GM23338 (cell line): Measurements from ENCODE around the gene EML1. TPM values are rescaled to one million over a fixed set of nuclear protein-coding genes. Genes with fewer than 3 reads are reported as not detected.

Source experiments
- ATAC-seq: fragments of 200-7000 bp; cut with Tn5 transposase; 3 replicates; pipeline ENCODE4 v1.9.1; 2020
- DNase-seq: peaks from one replicate; pipeline ENCODE4 v3.0.0-alpha.2; 2015; ENCODE audit warnings: low spot score
- H2AFZ ChIP-seq: fragments of 200-600 bp; sonication (generic); 2 replicates; pipeline ENCODE4 v1.8.0; 2016; ENCODE audit warnings: antibody characterized with exemption, mild to moderate bottlenecking, moderate library complexity
- H3F3A ChIP-seq: fragments of 200-600 bp; sonication (generic); replicated peaks from 2 replicates; pipeline ENCODE4 v1.8.0; 2017; ENCODE audit warnings: antibody characterized with exemption, mixed run types, low read depth
- H3K27ac ChIP-seq: fragments of 200-600 bp; sonication (generic); 2 replicates; pipeline ENCODE4 v1.6.1; 2016; ENCODE audit warnings: low read depth
- H3K27me3 ChIP-seq: fragments of 200-600 bp; sonication (generic); 2 replicates; pipeline ENCODE4 v1.8.0; 2016; ENCODE audit warnings: mild to moderate bottlenecking, mixed run types, moderate library complexity; ENCODE audit not compliant: insufficient read depth
- H3K36me3 ChIP-seq: fragments of 200-600 bp; sonication (generic); 2 replicates; pipeline ENCODE4 v1.8.0; 2016; ENCODE audit warnings: mild to moderate bottlenecking; ENCODE audit not compliant: insufficient read depth
- H3K4me1 ChIP-seq: fragments of 200-600 bp; sonication (generic); 2 replicates; pipeline ENCODE4 v1.8.0; 2016; ENCODE audit warnings: mild to moderate bottlenecking, moderate library complexity; ENCODE audit not compliant: insufficient read depth
- H3K4me2 ChIP-seq: fragments of 200-600 bp; sonication (generic); 2 replicates; pipeline ENCODE4 v1.7.1; 2017; ENCODE audit warnings: mixed run types
- H3K4me3 ChIP-seq: fragments of 200-600 bp; sonication (generic); 2 replicates; pipeline ENCODE4 v1.6.1; 2016; ENCODE audit warnings: mixed run types
- H3K79me2 ChIP-seq: fragments of 200-600 bp; sonication (generic); replicated peaks from 2 replicates; pipeline ENCODE4 v1.8.0; 2017; ENCODE audit warnings: mild to moderate bottlenecking; ENCODE audit not compliant: insufficient read depth
- H3K9me2 ChIP-seq: fragments of 200-600 bp; sonication (generic); 2 replicates; pipeline ENCODE4 v1.8.0; 2017; ENCODE audit not compliant: insufficient read depth
- H4K20me1 ChIP-seq: fragments of 200-600 bp; sonication (generic); replicated peaks from 2 replicates; pipeline ENCODE4 v1.8.0; 2017; ENCODE audit warnings: mild to moderate bottlenecking; ENCODE audit not compliant: insufficient read depth
- H3K27ac Mint-ChIP-seq: 2 replicates; pipeline ENCODE4 v1.8.0; 2020; ENCODE audit warnings: inconsistent platforms, mild to moderate bottlenecking, moderate library complexity, mixed read lengths
- H3K27me3 Mint-ChIP-seq: 3 replicates; pipeline ENCODE4 v1.8.0; 2022; ENCODE audit warnings: low read depth, mild to moderate bottlenecking, moderate library complexity, mixed read lengths, inconsistent platforms; ENCODE audit not compliant: insufficient read depth, poor library complexity
- H3K36me3 Mint-ChIP-seq: 3 replicates; pipeline ENCODE4 v1.8.0; 2021; ENCODE audit warnings: low read depth, mild to moderate bottlenecking, inconsistent platforms, moderate library complexity, mixed read lengths
- H3K4me1 Mint-ChIP-seq: 3 replicates; pipeline ENCODE4 v1.8.0; 2020; ENCODE audit warnings: mild to moderate bottlenecking, inconsistent platforms, mixed read lengths
- H3K4me3 Mint-ChIP-seq: 3 replicates; pipeline ENCODE4 v1.8.0; 2021; ENCODE audit warnings: moderate library complexity, mild to moderate bottlenecking, inconsistent platforms, mixed read lengths
- H3K9me3 Mint-ChIP-seq: 3 replicates; pipeline ENCODE4 v1.8.0; 2020; ENCODE audit warnings: moderate library complexity, mild to moderate bottlenecking, inconsistent platforms, mixed read lengths
- EZH2phosphoT487 ChIP-seq: fragments of 200-600 bp; sonication (generic); IDR thresholded peaks from one replicate; pipeline ENCODE4 v1.8.1; 2018; ENCODE audit warnings: antibody characterized with exemption; ENCODE audit not compliant: unreplicated experiment
- JUNB ChIP-seq: IDR thresholded peaks from one replicate; pipeline ENCODE4 v1.6.1; 2016; ENCODE audit warnings: antibody characterized with exemption; ENCODE audit not compliant: unreplicated experiment
- NANOG ChIP-seq: IDR thresholded peaks from 2 replicates; pipeline ENCODE4 v1.6.1; 2016; ENCODE audit warnings: antibody characterized with exemption, borderline replicate concordance
- POLR2AphosphoS5 ChIP-seq: IDR thresholded peaks from 2 replicates; pipeline ENCODE4 v1.6.1; 2016; ENCODE audit warnings: antibody characterized with exemption, low read depth
- STAT1 ChIP-seq: IDR thresholded peaks from one replicate; pipeline ENCODE4 v1.6.1; 2016; ENCODE audit warnings: antibody characterized with exemption; ENCODE audit not compliant: unreplicated experiment
- polyA plus RNA-seq: library from polyadenylated mRNA; unstranded; fragments of >200 nt; fragmentation: Nextera tagmentation; extraction: Ambion mirVana; gene quantifications from 2 replicates; pipeline ENCODE4 v1.2.1, GENCODE V29; 2016
- total RNA-seq: library from RNA; depleted of rRNA; stranded (reverse); fragments of >200 nt; shearing (Covaris generic); gene quantifications from 2 replicates; pipeline ENCODE4 v1.2.3, GENCODE V29; 2014
- TF ChIP-seq, protein P1 (sequence below): IDR thresholded peaks from 2 replicates; pipeline ENCODE4 v1.6.1; 2016; ENCODE audit warnings: antibody characterized with exemption
- TF ChIP-seq, protein P2 (sequence below): fragments of 250-450 bp; sonication (Bioruptor Pico); IDR thresholded peaks from 2 replicates; pipeline ENCODE4 v1.5.0; 2020; ENCODE audit warnings: mild to moderate bottlenecking, moderate library complexity

EML1 gene
- total and polyA plus RNA-seq, 2 experiments from 2014 or later = 7.0 to 18.1 TPM

DNA sequence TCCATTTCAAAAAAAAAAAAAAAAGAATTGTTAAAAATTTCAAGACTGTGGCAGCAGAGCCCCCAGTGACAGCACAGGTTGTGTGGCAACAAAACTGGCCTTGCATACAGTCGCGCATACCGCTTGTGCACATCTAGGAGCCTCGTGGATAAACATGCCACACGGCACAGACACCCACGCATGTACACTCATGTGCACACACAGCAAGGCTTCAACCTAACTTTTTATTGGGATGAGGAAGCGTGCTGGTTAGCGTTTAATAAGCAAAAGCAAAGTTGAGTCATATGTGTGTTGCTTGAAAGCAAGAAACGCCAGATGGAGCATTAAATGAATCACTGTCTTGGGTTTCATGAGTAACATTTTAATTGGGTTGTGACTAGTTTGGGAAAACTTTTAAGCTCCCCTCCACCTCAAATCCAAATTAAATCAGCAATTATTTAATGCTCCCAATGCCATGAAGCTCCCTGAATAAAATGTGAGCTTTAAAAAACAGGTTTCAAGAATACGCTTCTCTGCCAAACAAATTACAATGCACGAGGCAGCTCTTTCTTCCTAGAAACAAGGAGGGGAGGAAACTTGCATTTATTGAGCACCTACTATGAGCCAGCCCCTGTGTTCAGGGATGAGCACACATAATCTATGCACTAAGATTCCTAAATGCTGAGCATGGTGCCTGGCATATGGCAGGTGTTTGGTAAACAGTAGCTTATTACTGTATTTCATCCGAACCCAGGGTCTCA lies 35.7 kb upstream of the EML1 start:
- no peak overlapping the region for H3K4me2 ChIP-seq
- no peaks in the 10 kb centered on the region for H3F3A ChIP-seq
- H3K27me3 ChIP-seq = no peaks in the 10 kb centered on the region
- no peak overlapping the region for H3K4me3 ChIP-seq
- no peak overlapping the region for H3K27ac ChIP-seq
- DNase-seq (no peak), ATAC-seq (no peak)
- H3K4me1 ChIP-seq = peaks cover 13% of the 10 kb centered on the region; the same call in 1 of the 2 replicates
- H3K36me3 ChIP-seq = no peaks in the 10 kb centered on the region
- no peaks in the 10 kb centered on the region for H3K9me2 ChIP-seq
- Mint-ChIP-seq H3K9me3 (no peaks in the 10 kb centered on the region), H3K36me3 (no peaks in the 10 kb centered on the region), H3K4me3 (no peak overlapping the region), H3K27ac (no peak overlapping the region), H3K4me1 (peaks cover 33% of the 10 kb centered on the region), H3K27me3 (peaks cover 18% of the 10 kb centered on the region)
- H3K79me2 ChIP-seq = no peaks in the 10 kb centered on the region
- TF ChIP-seq POLR2AphosphoS5 = no peak
- TF ChIP-seq, protein P1, sequence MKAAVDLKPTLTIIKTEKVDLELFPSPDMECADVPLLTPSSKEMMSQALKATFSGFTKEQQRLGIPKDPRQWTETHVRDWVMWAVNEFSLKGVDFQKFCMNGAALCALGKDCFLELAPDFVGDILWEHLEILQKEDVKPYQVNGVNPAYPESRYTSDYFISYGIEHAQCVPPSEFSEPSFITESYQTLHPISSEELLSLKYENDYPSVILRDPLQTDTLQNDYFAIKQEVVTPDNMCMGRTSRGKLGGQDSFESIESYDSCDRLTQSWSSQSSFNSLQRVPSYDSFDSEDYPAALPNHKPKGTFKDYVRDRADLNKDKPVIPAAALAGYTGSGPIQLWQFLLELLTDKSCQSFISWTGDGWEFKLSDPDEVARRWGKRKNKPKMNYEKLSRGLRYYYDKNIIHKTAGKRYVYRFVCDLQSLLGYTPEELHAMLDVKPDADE = no peak
- no peak for TF ChIP-seq STAT1
- TF ChIP-seq EZH2phosphoT487 = no peak
- no peak for TF ChIP-seq JUNB
- TF ChIP-seq NANOG = no peak
- TF ChIP-seq, protein P2, sequence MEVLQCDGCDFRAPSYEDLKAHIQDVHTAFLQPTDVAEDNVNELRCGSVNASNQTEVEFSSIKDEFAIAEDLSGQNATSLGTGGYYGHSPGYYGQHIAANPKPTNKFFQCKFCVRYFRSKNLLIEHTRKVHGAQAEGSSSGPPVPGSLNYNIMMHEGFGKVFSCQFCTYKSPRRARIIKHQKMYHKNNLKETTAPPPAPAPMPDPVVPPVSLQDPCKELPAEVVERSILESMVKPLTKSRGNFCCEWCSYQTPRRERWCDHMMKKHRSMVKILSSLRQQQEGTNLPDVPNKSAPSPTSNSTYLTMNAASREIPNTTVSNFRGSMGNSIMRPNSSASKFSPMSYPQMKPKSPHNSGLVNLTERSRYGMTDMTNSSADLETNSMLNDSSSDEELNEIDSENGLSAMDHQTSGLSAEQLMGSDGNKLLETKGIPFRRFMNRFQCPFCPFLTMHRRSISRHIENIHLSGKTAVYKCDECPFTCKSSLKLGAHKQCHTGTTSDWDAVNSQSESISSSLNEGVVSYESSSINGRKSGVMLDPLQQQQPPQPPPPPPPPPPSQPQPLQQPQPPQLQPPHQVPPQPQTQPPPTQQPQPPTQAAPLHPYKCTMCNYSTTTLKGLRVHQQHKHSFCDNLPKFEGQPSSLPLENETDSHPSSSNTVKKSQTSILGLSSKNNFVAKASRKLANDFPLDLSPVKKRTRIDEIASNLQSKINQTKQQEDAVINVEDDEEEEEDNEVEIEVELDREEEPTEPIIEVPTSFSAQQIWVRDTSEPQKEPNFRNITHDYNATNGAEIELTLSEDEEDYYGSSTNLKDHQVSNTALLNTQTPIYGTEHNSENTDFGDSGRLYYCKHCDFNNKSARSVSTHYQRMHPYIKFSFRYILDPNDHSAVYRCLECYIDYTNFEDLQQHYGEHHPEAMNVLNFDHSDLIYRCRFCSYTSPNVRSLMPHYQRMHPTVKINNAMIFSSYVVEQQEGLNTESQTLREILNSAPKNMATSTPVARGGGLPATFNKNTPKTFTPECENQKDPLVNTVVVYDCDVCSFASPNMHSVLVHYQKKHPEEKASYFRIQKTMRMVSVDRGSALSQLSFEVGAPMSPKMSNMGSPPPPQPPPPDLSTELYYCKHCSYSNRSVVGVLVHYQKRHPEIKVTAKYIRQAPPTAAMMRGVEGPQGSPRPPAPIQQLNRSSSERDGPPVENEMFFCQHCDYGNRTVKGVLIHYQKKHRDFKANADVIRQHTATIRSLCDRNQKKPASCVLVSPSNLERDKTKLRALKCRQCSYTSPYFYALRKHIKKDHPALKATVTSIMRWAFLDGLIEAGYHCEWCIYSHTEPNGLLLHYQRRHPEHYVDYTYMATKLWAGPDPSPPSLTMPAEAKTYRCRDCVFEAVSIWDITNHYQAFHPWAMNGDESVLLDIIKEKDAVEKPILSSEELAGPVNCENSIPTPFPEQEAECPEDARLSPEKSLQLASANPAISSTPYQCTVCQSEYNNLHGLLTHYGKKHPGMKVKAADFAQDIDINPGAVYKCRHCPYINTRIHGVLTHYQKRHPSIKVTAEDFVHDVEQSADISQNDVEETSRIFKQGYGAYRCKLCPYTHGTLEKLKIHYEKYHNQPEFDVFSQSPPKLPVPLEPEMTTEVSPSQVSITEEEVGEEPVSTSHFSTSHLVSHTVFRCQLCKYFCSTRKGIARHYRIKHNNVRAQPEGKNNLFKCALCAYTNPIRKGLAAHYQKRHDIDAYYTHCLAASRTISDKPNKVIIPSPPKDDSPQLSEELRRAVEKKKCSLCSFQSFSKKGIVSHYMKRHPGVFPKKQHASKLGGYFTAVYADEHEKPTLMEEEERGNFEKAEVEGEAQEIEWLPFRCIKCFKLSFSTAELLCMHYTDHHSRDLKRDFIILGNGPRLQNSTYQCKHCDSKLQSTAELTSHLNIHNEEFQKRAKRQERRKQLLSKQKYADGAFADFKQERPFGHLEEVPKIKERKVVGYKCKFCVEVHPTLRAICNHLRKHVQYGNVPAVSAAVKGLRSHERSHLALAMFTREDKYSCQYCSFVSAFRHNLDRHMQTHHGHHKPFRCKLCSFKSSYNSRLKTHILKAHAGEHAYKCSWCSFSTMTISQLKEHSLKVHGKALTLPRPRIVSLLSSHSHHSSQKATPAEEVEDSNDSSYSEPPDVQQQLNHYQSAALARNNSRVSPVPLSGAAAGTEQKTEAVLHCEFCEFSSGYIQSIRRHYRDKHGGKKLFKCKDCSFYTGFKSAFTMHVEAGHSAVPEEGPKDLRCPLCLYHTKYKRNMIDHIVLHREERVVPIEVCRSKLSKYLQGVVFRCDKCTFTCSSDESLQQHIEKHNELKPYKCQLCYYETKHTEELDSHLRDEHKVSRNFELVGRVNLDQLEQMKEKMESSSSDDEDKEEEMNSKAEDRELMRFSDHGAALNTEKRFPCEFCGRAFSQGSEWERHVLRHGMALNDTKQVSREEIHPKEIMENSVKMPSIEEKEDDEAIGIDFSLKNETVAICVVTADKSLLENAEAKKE (CRISPR knock-in tag) = no peak
- no peaks in the 10 kb centered on the region for H4K20me1 ChIP-seq
- H2AFZ ChIP-seq = no peak overlapping the region
